Kidney epithelial cell (primary cell): ENCODE measurements around the gene RBCK1. TPM values are rescaled to one million over a fixed set of nuclear protein-coding genes. Genes with fewer than 3 reads are reported as not detected.
"Not testable (repeated sequence)": the region's sequence is repeated elsewhere in the genome, so short reads cannot be mapped to it uniquely, and the experiment has no call there.

Experiments
- DNase-seq: peaks from one replicate; pipeline ENCODE4 v3.0.0-alpha.2; 2010; ENCODE audit warnings: low read depth
- H3K27me3 ChIP-seq: 2 replicates; pipeline ENCODE4 v1.6.0; 2011; ENCODE audit warnings: low read length; ENCODE audit not compliant: control insufficient read depth, insufficient read depth
- H3K36me3 ChIP-seq: 2 replicates; pipeline ENCODE4 v1.5.1; 2011; ENCODE audit warnings: low read length; ENCODE audit not compliant: control insufficient read depth, insufficient read depth
- H3K4me3 ChIP-seq: 2 replicates; pipeline ENCODE4 v1.5.1; 2011; ENCODE audit warnings: low read depth, mild to moderate bottlenecking, control low read depth, low read length
- CTCF ChIP-seq: IDR thresholded peaks from 2 replicates; pipeline ENCODE4 v1.5.1; 2011; ENCODE audit warnings: mild to moderate bottlenecking, moderate library complexity, low read length, control low read depth, inconsistent platforms; ENCODE audit not compliant: insufficient read depth, poor library complexity, severe bottlenecking
- total RNA-seq: library from RNA; depleted of rRNA; stranded (reverse); fragments of >200 nt; gene quantifications from 2 replicates; pipeline ENCODE4 v1.2.3, GENCODE V29; 2015

RBCK1 gene
- total RNA-seq, 1 donor from 2014 or later, result 292 TPM

DNA sequence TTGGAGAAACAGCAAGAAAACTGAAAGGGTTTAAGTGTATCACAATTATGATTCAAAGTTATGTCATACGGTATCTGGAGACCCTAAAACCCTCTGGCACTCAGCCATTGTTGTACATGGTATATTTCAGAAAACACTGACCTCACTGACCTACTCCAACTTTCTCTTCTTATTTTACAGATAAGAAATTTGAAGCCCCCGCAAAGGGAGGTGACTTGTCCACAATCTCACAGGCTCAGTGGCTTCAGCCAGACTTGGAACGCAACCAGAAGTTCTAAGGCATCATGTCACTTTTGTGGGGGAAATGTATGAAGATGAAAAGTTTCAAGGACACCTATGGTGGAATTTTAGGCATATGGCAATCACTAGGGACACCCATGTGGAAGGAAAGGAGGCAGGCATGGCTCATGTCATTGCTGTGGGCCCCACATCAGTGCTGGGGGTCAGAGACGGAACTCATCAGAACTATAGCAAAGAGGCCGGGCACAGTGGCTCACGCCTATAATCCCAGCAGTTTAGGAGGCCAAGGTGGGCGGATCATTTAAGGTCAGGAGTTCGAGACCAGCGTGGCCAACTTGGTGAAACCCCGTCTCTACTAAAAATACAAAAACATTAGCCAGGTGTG lies 32.7 kb upstream of the RBCK1 start:
- TF ChIP-seq CTCF, result no peak
- H3K36me3 ChIP-seq, result no peaks in the 10 kb centered on the region
- H3K27me3 ChIP-seq, result no peaks in the 10 kb centered on the region
- no peak overlapping the region for H3K4me3 ChIP-seq
- DNase-seq, result no peak

- no peak for TF ChIP-seq CTCF
Measured at GRCh38 chr20:376089-376488, 32.0 kb upstream of the RBCK1 start.

DNA sequence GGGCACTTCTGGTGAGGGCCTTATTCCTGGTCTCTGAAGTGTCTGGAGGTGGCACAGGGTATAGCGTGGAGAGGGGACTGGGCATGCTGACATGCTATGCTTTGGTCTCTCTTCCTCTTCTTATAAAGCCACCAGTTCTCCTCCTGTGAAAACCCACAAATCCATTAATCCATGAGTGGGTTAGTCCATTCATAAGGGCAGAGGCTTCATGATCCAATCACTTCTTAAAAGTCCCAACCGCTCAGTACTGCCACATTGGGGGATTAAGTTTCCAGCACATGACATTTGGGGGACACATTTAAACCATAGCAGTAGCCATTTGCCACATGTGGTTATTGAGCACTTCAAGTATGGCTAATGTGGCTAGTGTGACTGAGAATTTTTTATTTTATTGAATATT lies 31.3 kb upstream of the RBCK1 start:
- Histone ChIP-seq H3K36me3 (no peaks in the 10 kb centered on the region), H3K27me3 (no peaks in the 10 kb centered on the region)
- DNase-seq, result no peak

More at GRCh38 chr20:376089-376488, 32.0 kb upstream of the RBCK1 start:
- DNase-seq, result no peak
- Histone ChIP-seq H3K27me3 (no peaks in the 10 kb centered on the region), H3K36me3 (no peaks in the 10 kb centered on the region), H3K4me3 (no peak overlapping the region)

DNA sequence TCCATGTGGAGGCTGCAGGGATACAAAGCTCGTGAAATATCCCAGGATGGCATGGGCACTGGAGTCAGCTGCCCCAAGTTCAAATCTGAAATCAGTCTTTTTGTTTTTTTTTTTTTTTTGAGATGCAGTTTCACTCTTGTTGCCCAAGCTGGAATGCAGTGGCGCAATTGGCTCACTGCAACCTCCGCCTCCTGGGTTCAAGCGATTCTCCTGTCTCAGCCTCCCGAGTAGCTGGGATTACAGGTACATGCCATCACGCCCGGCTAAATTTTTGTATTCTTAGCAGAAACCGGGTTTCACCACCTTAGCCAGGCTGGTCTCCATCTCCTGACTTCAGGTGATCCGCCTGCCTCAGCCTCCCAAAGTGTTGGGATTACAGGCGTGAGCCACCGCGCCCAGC lies 30.5 kb upstream of the RBCK1 start:
- not testable (repeated sequence) for H3K27me3 ChIP-seq, H3K36me3 ChIP-seq, DNase-seq, H3K4me3 ChIP-seq

More for the DNA sequence above, 31.3 kb upstream of the RBCK1 start:
- no peak overlapping the region for H3K4me3 ChIP-seq
- no peak for TF ChIP-seq CTCF

DNA sequence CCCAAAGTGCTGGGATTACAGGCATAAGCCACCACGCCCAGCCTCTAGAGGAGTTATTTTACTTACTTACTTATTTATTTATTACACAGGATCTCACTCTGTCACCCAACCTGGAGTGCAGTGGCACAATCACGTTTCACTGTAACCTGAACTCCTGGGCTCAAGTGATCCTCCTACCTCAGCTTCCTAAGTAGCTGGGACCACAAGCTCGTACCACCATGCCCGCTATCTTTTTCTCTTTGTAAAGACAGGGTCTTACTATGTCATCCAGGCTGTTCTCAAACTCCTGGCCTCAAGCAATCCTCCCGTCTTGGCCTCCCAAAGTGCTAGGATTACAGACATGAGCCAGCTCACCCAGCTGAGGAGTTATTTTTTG lies 29.1 kb upstream of the RBCK1 start:
- no peaks in the 10 kb centered on the region for H3K27me3 ChIP-seq
- no peaks in the 10 kb centered on the region for H3K36me3 ChIP-seq
- H3K4me3 ChIP-seq, result no peak overlapping the region
- no peak for TF ChIP-seq CTCF
- no peak for DNase-seq

DNA sequence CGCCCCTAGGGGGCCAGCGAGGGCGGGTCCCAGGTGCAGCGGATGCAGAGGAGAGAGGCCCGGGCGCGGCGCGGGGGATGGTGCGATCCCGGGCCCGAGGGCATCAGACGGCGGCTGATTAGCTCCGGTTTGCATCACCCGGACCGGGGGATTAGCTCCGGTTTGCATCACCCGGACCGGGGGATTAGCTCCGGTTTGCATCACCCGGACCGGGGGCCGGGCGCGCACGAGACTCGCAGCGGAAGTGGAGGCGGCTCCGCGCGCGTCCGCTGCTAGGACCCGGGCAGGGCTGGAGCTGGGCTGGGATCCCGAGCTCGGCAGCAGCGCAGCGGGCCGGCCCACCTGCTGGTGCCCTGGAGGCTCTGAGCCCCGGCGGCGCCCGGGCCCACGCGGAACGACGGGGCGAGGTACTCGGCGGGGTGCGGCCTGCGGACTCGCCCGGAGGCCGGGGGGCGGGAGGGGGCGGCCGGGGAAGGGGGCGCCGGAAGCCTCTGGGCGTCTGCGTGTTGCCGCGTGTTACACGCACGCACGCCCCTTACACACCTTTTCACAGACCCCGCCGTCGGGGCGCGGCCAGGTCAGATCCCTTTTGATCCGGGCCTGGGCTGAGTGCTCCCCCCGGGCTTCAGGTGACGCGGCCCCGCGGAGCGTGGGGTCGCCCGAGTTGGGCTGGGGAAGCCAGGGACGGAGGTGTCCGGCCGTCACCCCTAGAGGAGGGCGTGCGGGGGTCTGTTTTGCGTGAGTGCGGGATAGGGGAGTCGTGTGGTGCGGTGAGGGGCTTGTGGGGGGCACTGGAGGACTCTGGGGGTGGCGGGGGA lies 27.1 kb upstream of the RBCK1 start:
- TF ChIP-seq CTCF, result peak; percentile 25
- H3K27me3 ChIP-seq, result no peaks in the 10 kb centered on the region
- peak overlapping the region; percentile 89 for H3K4me3 ChIP-seq
- no peak for DNase-seq
- no peaks in the 10 kb centered on the region for H3K36me3 ChIP-seq
